OCI-LY1 (cell line): ENCODE data around the gene SOX5.
"Not testable (repeated sequence)": the region's sequence is repeated elsewhere in the genome, so short reads cannot be mapped to it uniquely, and the experiment has no call there.

Source experiments
- H2AFZ ChIP-seq: fragments of 200-600 bp; sonication (generic), shearing (Covaris generic); 2 replicates; pipeline ENCODE4 v1.6.0; 2014; ENCODE audit warnings: antibody characterized with exemption, mild to moderate bottlenecking, low read length
- H3F3A ChIP-seq: fragments of 200-600 bp; sonication (generic), shearing (Covaris generic); 2 replicates; pipeline ENCODE4 v1.6.0; 2014; ENCODE audit warnings: mild to moderate bottlenecking, antibody characterized with exemption, low read length, moderate library complexity; ENCODE audit not compliant: insufficient read depth
- H3K27ac ChIP-seq: fragments of 200-600 bp; sonication (generic); 2 replicates; pipeline ENCODE4 v1.5.1; 2014; ENCODE audit warnings: low read length, mixed run types, mild to moderate bottlenecking, low read depth; ENCODE audit not compliant: poor library complexity, severe bottlenecking
- H3K27me3 ChIP-seq: fragments of 200-600 bp; sonication (generic); 2 replicates; pipeline ENCODE4 v1.6.0; 2014; ENCODE audit warnings: antibody characterized with exemption, mild to moderate bottlenecking, low read length, moderate library complexity; ENCODE audit not compliant: insufficient read depth
- H3K36me3 ChIP-seq: fragments of 200-600 bp; sonication (generic); 2 replicates; pipeline ENCODE4 v1.6.1; 2014; ENCODE audit warnings: mild to moderate bottlenecking, antibody characterized with exemption, low read length, moderate library complexity, mixed read lengths; ENCODE audit not compliant: insufficient read depth
- H3K4me1 ChIP-seq: fragments of 200-600 bp; sonication (generic); 2 replicates; pipeline ENCODE4 v1.5.1; 2014; ENCODE audit warnings: mild to moderate bottlenecking, low read length, moderate library complexity; ENCODE audit not compliant: insufficient read depth, severe bottlenecking
- H3K4me2 ChIP-seq: fragments of 200-600 bp; sonication (generic), shearing (Covaris generic); 2 replicates; pipeline ENCODE4 v1.6.1; 2014; ENCODE audit warnings: low read length
- H3K4me3 ChIP-seq: fragments of 200-600 bp; sonication (generic); 2 replicates; pipeline ENCODE4 v1.5.1; 2014; ENCODE audit warnings: low read length, low read depth, mild to moderate bottlenecking, mixed read lengths; ENCODE audit not compliant: poor library complexity, severe bottlenecking
- H3K79me2 ChIP-seq: fragments of 200-600 bp; shearing (Covaris generic); 2 replicates; pipeline ENCODE4 v1.6.1; 2016; ENCODE audit warnings: mixed run types, low read length, mixed read lengths; ENCODE audit not compliant: insufficient read depth
- H3K9ac ChIP-seq: fragments of 200-600 bp; sonication (generic), shearing (Covaris generic); 2 replicates; pipeline ENCODE4 v1.6.1; 2014; ENCODE audit warnings: mild to moderate bottlenecking, low read length, mixed read lengths
- H3K9me2 ChIP-seq: fragments of 200-600 bp; sonication (generic), shearing (Covaris generic); 2 replicates; pipeline ENCODE4 v1.6.1; 2014; ENCODE audit warnings: low read depth, mild to moderate bottlenecking, low read length, mixed read lengths
- H3K9me3 ChIP-seq: fragments of 200-600 bp; shearing (Covaris generic); 2 replicates; pipeline ENCODE4 v1.6.1; 2014; ENCODE audit warnings: low read length, mixed read lengths
- H4K20me1 ChIP-seq: fragments of 200-600 bp; sonication (generic), shearing (Covaris generic); 2 replicates; pipeline ENCODE4 v1.6.0; 2016; ENCODE audit warnings: mild to moderate bottlenecking, low read length; ENCODE audit not compliant: insufficient read depth
- EZH2 ChIP-seq: fragments of 200-600 bp; sonication (generic), shearing (Covaris generic); IDR thresholded peaks from 2 replicates; pipeline ENCODE4 v1.8.0; 2017; ENCODE audit warnings: borderline replicate concordance, mixed run types, mild to moderate bottlenecking, antibody characterized with exemption, low read length, moderate library complexity, mixed read lengths
- TF ChIP-seq, protein P1 (sequence below): fragments of 200-600 bp; sonication (generic), shearing (Covaris generic); IDR thresholded peaks from 2 replicates; pipeline ENCODE4 v1.5.1; 2017; ENCODE audit warnings: mild to moderate bottlenecking, antibody characterized with exemption, low read length, moderate library complexity, mixed read lengths

SOX5 gene

DNA sequence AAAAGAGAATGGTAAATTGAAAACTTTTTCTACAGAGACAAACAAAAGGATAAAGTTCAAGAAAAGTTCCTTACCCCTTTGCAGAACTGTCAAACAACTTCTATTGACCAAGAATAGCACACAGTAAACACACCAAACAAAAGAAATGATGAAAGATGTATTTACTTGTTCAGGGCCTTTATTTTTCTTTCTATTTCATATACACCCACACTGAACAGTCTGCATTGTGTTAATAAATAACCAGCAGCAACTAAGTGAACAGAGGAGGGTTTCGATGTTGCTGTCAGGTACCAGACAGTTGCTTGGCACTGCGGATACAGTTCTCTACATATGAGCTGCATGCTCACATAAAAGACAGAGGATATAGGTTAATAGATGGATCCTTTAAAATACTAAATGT, 122.1 kb downstream of the SOX5 start:
- H3K4me1 ChIP-seq, result no peaks in the 10 kb centered on the region
- no peaks in the 10 kb centered on the region for H3K79me2 ChIP-seq
- TF ChIP-seq, protein P1, sequence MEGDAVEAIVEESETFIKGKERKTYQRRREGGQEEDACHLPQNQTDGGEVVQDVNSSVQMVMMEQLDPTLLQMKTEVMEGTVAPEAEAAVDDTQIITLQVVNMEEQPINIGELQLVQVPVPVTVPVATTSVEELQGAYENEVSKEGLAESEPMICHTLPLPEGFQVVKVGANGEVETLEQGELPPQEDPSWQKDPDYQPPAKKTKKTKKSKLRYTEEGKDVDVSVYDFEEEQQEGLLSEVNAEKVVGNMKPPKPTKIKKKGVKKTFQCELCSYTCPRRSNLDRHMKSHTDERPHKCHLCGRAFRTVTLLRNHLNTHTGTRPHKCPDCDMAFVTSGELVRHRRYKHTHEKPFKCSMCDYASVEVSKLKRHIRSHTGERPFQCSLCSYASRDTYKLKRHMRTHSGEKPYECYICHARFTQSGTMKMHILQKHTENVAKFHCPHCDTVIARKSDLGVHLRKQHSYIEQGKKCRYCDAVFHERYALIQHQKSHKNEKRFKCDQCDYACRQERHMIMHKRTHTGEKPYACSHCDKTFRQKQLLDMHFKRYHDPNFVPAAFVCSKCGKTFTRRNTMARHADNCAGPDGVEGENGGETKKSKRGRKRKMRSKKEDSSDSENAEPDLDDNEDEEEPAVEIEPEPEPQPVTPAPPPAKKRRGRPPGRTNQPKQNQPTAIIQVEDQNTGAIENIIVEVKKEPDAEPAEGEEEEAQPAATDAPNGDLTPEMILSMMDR, result no peak
- TF ChIP-seq EZH2, result no peak
- H3F3A ChIP-seq, result no peaks in the 10 kb centered on the region
- no peak overlapping the region for H3K4me3 ChIP-seq
- H3K27me3 ChIP-seq, result no peaks in the 10 kb centered on the region
- H3K9me3 ChIP-seq, result no peaks in the 10 kb centered on the region
- no peaks in the 10 kb centered on the region for H4K20me1 ChIP-seq
- H2AFZ ChIP-seq, result no peak overlapping the region
- no peaks in the 10 kb centered on the region for H3K9me2 ChIP-seq
- H3K27ac ChIP-seq, result no peak overlapping the region
- H3K36me3 ChIP-seq, result no peaks in the 10 kb centered on the region
- H3K4me2 ChIP-seq, result no peak overlapping the region
- H3K9ac ChIP-seq, result no peak overlapping the region

DNA sequence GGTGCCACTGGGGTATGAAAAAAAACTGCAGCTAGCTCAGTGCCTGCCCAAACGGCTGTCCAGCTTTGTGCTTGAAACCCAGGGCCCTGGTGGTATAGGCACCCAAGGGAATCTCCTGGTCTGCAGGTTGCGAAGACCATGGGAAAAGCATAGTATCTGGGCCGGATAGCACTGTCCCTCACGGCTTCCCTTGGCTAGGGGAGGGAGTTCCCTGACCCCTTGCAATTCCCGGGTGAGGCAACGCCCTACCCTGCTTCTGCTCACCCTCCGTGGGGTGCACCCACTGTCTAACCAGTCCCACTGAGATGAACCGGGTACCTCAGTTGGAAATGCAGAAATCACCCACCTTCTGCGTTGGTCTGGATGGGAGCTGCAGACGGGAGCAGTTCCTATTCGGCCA, 124.3 kb downstream of the SOX5 start:
- H3K27ac ChIP-seq, H3K9ac ChIP-seq, H3K4me2 ChIP-seq, H4K20me1 ChIP-seq, H3K9me2 ChIP-seq, H3K4me3 ChIP-seq, H3K27me3 ChIP-seq, H3K36me3 ChIP-seq, H3K79me2 ChIP-seq, H3K9me3 ChIP-seq, H3F3A ChIP-seq, H2AFZ ChIP-seq, H3K4me1 ChIP-seq: not testable (repeated sequence)

GRCh38 chr12:23824358-23824757, 125.1 kb downstream of the SOX5 start:
- Histone ChIP-seq H3K36me3 (no peaks in the 10 kb centered on the region), H2AFZ (no peak overlapping the region), H3K27ac (no peak overlapping the region), H3K4me2 (no peak overlapping the region), H3K4me1 (no peaks in the 10 kb centered on the region), H3K79me2 (no peaks in the 10 kb centered on the region), H4K20me1 (no peaks in the 10 kb centered on the region), H3K4me3 (no peak overlapping the region), H3K9me2 (no peaks in the 10 kb centered on the region), H3K9me3 (no peaks in the 10 kb centered on the region), H3F3A (no peaks in the 10 kb centered on the region), H3K27me3 (no peaks in the 10 kb centered on the region), H3K9ac (no peak overlapping the region)
- TF ChIP-seq, protein P1, result no peak
- TF ChIP-seq EZH2, result no peak

GRCh38 chr12:23822883-23823282, 126.6 kb downstream of the SOX5 start:
- H3K9me2 ChIP-seq, H4K20me1 ChIP-seq, H3K4me3 ChIP-seq, H3K4me2 ChIP-seq, H3K4me1 ChIP-seq, H3F3A ChIP-seq, H3K27ac ChIP-seq, H3K9ac ChIP-seq, H3K27me3 ChIP-seq, H2AFZ ChIP-seq, H3K9me3 ChIP-seq, H3K79me2 ChIP-seq, H3K36me3 ChIP-seq: not testable (repeated sequence)
